ENCODE results near the gene ISM1. TPM values are rescaled to one million over a fixed set of nuclear protein-coding genes. Genes with fewer than 3 reads are reported as not detected.

ISM1 gene
- total RNA-seq, 1 experiment from 2014 or later = 0.20 TPM

- no peak for DNase-seq
- Histone ChIP-seq H4K8ac (replicated peaks; ENCODE audit: insufficient read length, low read depth, low read length) (no peak overlapping the region), H2BK120ac (ENCODE audit: low read depth, low read length, poor library complexity, severe bottlenecking) (no peak overlapping the region), H2BK20ac (ENCODE audit: low read depth, low read length, poor library complexity, severe bottlenecking) (no peak overlapping the region), H2BK15ac (ENCODE audit: low read depth, low read length) (no peak overlapping the region), H2BK5ac (ENCODE audit: insufficient read length, low read length) (no peak overlapping the region), H3K79me2 (ENCODE audit: insufficient read depth, low read length) (no peaks in the 10 kb centered on the region), H3K14ac (ENCODE audit: insufficient read depth, low read length) (peak overlapping the region; percentile 10; the same call in 1 of the 2 replicates), H3K18ac (ENCODE audit: insufficient read length, low read depth, low read length) (no peak overlapping the region), H3K27me3 (ENCODE audit: insufficient read depth, low read length) (no peaks in the 10 kb centered on the region), H4K91ac (ENCODE audit: insufficient read length, low read depth, low read length) (no peak overlapping the region), H4K5ac (ENCODE audit: insufficient read length, low read depth, low read length) (no peak overlapping the region), H3K79me1 (ENCODE audit: insufficient read depth, low read depth, low read length, poor library complexity, severe bottlenecking) (no peaks in the 10 kb centered on the region), H3T11ph (ENCODE audit: low read length) (no peak overlapping the region), H2AK5ac (ENCODE audit: insufficient read length, low read length) (no peak overlapping the region), H3K4ac (ENCODE audit: low read depth, low read length) (no peak overlapping the region), H2AFZ (ENCODE audit: low read length) (no peak overlapping the region), H3K9ac (ENCODE audit: extremely low read depth, insufficient read length, low read length) (no peak overlapping the region), H2BK12ac (ENCODE audit: insufficient read length, low read depth, low read length) (no peak overlapping the region), H3K56ac (ENCODE audit: insufficient read length, low read depth, low read length) (no peak overlapping the region), H3K23me2 (ENCODE audit: insufficient read length, low read depth, low read length, poor library complexity, severe bottlenecking) (no peaks in the 10 kb centered on the region), H3K4me2 (ENCODE audit: insufficient read depth, insufficient read length, low read length) (no peak overlapping the region), H3K27ac (ENCODE audit: insufficient read length, low read depth, low read length) (no peak overlapping the region), H3K23ac (ENCODE audit: insufficient read length, low read depth, low read length) (no peak overlapping the region), H3K9me3 (ENCODE audit: control insufficient read depth, low read depth, low read length) (no peaks in the 10 kb centered on the region), H4K20me1 (ENCODE audit: control insufficient read depth, insufficient read depth, insufficient read length) (no peaks in the 10 kb centered on the region), H3K4me1 (ENCODE audit: insufficient read depth, low read length) (no peaks in the 10 kb centered on the region)
- H3K9me3 Mint-ChIP-seq = no peaks in the 10 kb centered on the region; a peak in 1 of 5 replicates
- 0 out of 4 replicates have a peak, but pooled peaks cover 0 to 2% of the 10 kb centered on the region in 2 experiments for H3K4me1 Mint-ChIP-seq
- H3K27me3 Mint-ChIP-seq (ENCODE audit: low read depth) = no peaks in the 10 kb centered on the region
- no CpG with 5 or more reads among the region's 29 CpGs for WGBS (ENCODE audit: extremely low coverage, insufficient read length, low lambda C conversion rate)
- H3K36me3 Mint-ChIP-seq (ENCODE audit: insufficient read depth in 1 of 3, low read depth in 3 of 3) = no peaks in the 10 kb centered on the region
- peak overlapping the region in 1 of 3 experiments; percentile 52; a peak in 1 of 7 replicates for H3K27ac Mint-ChIP-seq
- TF ChIP-seq, protein P1, sequence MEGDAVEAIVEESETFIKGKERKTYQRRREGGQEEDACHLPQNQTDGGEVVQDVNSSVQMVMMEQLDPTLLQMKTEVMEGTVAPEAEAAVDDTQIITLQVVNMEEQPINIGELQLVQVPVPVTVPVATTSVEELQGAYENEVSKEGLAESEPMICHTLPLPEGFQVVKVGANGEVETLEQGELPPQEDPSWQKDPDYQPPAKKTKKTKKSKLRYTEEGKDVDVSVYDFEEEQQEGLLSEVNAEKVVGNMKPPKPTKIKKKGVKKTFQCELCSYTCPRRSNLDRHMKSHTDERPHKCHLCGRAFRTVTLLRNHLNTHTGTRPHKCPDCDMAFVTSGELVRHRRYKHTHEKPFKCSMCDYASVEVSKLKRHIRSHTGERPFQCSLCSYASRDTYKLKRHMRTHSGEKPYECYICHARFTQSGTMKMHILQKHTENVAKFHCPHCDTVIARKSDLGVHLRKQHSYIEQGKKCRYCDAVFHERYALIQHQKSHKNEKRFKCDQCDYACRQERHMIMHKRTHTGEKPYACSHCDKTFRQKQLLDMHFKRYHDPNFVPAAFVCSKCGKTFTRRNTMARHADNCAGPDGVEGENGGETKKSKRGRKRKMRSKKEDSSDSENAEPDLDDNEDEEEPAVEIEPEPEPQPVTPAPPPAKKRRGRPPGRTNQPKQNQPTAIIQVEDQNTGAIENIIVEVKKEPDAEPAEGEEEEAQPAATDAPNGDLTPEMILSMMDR (conservative IDR thresholded peaks at IDR 0.05) = no peak
- no peak overlapping the region for H3K4me3 Mint-ChIP-seq
These were observed 77.8 kb downstream of the ISM1 start for GRCh38 chr20:13298692-13299373.

All from H9 (cell line).